ENCODE data around the gene SLFN14.
A peak's percentile ranks its signal among the peaks of the same experiment; 100 is the strongest.
"Not testable (repeated sequence)": the region's sequence is repeated elsewhere in the genome, so short reads cannot be mapped to it uniquely, and the experiment has no call there.

SLFN14 gene

DNA sequence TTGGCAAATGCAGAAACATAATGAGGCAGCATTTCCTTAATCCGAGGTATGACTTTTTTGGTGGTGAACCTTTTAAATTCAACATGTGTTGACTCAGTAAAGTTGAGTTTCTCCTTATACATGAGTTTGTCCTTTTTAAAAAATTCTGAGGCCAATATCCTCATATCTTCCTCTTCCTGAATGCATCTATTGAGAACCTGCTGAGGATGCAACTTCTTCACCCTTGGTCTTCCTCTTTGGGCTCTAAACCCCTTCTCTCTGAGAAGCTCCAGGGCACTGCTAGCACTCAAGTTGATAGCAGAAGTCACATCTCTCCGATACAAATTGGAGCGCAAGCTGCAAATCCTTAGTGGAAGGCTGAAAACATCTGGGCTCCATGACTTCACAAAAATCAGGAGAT lies 3.3 kb downstream of the SLFN14 start:
- DNase-seq = no peak

DNA sequence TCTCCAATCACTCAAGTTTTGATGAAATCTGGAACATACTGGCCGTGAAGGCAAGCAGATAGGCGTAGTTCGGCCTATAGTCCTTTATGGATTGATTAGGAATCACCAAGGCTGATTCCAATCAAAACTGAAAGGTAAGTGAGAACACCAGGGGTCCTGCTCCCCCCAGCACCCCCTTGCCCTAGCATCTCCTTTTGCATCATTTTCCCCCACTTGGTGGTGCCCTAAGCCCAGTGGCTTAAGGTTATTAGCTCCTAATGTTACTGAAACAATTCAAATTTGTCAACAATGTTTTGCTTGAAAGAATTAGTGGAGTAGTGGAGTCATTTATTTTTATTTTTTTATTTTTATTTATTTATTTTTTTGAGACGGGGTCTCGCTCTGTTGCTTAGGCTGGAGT lies 4.9 kb downstream of the SLFN14 start:
- DNase-seq = no peak

- no peak for DNase-seq
Observed at GRCh38 chr17:35554668-35555067, 6.0 kb downstream of the SLFN14 start.

GRCh38 chr17:35553310-35553709 lies 7.3 kb downstream of the SLFN14 start:
- DNase-seq = no peak

DNA sequence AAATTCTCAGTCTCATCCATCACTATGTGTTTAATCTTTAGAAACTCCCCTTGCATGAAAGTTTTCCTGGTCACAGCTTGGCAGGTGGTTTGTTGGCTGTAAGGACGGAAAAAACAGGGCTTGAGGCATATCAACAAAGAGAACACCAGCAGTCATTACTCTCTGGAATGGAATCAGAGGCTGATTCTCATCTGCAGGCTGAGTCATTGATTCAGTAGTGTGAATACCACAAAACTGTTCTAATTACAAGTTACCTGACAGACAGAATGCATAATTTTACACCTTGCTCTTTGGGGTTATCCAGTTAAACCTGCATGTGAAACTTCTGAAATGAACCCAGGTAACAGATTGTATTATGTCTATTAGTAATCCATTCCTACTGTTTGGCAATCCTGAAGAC lies 11.6 kb downstream of the SLFN14 start:
- no peak for DNase-seq

DNA sequence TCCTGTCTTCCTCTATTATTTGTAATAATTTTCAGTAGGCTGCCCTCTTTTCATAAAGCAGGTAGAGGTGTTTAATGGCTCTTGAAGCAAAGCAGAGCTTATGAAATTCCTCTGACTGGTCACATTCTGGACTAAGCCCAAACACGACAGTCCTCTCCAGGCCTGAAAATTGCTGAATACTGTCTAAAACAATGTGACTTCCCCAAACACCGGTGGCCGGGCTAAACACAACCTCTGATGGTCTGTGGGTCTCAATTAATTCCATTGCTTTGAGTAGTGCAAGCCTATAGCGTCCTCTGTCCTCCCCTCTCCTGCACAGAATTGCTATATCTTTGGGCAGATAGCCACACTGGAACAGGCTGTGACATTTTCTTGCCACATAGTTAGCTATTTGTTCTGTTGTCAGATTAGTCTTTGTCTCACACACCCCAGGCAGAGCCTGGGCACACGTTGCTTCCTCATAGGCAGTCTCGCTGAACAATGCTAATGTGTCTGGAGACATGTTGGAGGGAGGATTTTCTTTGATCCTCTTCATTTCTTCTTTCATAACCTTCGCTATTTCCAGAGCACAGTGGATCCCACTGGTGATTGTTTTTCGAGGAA lies 12.3 kb downstream of the SLFN14 start:
- no peak for DNase-seq

DNA sequence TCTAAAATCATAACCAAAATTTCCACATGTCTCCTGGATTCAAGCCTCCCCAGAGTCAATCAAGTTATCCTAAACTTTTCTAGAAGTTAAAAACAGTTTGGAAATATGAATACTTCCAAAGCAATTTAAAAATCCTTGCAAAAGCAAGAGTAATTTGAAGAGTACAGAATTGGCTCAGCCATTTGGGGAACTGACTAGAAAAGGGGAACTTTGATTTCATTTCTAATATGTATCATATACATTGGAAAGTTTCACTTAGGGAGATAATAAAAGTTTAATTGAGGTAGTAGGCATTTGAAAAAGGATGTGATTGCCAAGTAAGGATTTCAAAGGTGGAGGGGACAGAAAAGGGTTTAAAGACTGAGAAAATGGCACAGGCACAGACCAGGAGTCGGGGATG lies 14.1 kb downstream of the SLFN14 start:
- DNase-seq = no peak

DNA sequence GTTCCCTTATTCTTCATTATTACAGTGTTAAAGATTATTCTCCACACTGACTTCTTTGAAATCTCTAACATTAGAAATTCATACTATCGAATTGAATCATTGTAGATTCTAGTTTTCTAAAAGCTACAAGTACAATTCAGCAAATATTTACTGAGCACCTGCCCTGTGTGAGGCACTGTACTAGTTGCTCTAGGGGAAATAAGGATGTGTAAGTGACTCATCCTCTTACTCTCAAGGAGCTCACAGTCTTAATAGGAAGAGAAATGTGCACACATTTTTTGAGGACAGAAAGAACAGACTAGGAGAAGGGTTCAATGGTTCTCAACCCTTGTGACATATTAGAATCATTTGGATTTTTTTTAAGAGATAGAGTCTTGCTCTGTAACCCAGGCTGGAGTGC lies 15.5 kb downstream of the SLFN14 start:
- DNase-seq = no peak

DNA sequence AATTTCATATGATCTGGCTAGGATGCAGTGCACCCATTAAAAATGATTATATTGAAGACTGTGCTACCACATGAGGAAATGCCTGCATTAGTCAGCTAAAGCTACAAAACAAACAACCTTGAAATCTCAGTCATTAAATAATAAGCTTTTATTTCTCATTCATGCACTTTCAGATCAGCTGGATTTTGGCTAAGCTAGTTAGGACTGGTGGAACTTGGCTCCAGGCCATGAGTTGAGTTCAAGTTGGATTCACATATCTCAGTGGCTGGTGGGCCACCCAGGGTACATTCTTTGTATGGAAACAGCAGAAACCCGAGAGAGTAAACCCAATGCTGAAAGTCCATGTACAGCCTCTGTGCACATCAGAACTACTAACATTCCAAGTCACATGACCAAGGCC lies 16.8 kb downstream of the SLFN14 start:
- DNase-seq = no peak

DNA sequence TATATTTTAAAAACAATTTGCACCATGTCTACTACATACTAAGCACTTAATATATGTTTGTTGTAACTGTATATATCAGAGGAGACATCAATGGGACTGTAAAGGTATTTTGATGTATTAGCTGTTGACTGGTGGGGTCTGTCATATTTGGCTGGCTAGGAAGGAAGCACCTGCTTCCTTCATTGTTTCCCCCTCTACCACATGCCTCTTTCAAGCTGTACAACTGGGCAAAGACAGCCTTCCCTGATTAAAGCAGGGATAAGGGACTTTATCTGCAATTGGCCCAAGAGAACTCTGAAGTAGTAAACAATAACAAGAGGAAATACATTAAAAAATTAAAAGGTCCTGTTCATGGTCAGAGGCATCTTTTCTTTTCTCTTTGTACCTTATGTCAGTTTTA lies 17.6 kb downstream of the SLFN14 start:
- no peak for DNase-seq

- no peak for DNase-seq
Observed at GRCh38 chr17:35541434-35541833, 19.2 kb downstream of the SLFN14 start.

DNA sequence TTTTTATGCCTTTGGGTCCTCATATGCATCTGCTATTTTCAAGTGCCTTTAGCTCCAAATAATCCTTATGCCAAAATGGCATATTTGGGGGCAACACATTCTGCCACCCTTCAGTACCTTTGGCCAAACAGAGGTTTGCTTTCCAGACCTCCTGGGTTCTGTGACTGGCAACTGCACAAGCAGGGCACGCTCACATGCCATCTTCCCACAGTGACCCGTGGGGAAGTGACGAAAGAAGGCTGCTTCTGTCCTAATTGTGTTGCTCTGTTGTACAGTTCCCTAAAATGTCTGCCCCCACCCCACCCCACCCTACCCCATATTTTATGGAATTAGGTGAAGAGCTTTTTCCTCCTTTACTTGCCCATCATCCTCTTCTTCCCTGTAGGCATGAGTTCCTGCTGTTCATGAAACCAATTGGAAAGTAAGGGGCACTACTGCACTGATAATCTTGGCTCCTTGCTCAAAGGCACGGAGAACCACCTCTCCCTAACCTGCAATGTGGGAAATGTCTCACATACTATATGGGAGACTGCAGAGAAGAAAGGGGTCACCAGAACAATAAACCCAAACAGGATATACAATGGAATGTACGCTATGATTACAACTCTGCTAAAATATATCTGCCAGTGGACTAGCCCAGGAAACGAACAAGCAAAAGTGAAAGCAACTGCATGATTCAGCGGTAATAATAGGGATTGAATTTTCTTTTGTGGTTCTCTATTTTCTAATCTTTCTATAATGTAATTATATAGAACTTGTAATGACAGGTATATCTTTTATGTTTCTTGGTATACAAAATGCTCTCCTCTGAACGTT lies 19.8 kb downstream of the SLFN14 start:
- peak; percentile 65 for DNase-seq

DNA sequence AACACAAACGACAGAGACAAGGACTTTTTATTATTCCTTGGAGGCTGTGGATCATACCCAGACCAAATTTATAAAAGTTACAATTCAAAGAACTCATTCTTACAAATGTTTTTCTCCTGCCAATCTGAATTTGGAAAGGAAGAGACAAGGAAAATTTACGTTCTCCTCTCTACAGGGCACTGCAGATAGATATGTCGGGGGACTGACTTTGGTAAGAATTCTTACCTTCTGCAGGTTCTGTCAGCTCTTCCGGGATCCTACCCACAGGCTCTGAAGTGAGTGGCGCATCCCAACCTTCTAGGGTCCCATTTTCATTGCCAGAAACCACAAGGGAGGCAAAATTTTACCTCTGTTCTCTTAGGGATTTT lies 21.0 kb downstream of the SLFN14 start:
- DNase-seq = no peak

DNA sequence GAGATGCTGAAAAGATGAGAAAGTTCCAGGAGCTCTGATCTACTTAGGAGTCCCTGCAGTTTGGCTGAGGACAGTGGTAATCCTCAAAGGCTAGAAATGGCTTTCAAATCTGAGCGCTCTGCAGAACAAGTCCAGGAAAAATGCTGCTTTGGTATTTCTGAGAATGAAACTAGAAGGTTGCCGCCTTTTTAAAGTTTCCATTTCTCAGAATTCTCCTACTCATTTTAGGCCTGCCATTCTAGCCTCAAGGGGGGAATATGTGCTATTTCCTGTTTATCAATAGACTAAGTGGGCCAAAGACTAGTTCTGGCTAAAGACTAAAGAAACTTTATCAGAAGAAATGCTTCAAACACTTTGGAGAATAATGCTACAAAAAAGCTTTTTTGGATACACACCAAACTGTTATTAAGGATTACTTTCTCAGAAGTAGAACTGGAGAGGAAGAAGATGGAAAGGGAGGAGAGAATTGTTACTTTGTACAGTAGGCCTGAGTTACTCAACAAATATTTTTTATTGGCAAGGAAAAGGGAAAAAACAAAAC lies 22.9 kb downstream of the SLFN14 start, which contains the start of gene SLFN12L:
Gene SLFN12L (minus strand): TSS at position 78 of the 541 bp plus-strand sequence. CDS start 15,314 bp downstream, outside the sequence.
- no peak for DNase-seq

GRCh38 chr17:35536664-35537171 lies 23.9 kb downstream of the SLFN14 start:
- no peak for DNase-seq

DNA sequence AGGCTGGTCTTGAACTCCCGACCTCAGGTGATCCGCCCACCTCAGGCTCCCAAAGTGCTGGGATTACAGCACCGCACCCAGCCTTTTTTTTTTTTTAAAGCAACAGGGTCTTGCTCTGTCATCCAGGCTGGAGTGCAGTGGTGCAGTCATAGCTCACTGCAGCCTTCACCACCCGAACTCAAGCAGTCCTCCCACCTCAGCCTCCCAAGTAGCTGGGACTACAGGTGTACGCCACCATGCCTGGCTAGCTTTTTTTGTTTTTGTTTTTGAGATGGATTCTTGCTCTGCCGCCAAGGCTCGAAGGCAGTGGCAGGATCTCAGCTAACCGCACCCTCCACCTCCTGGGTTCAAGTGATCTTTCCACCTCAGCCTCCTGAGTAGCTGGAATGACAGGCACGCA lies 25.2 kb downstream of the SLFN14 start:
- not testable (repeated sequence) for DNase-seq

DNA sequence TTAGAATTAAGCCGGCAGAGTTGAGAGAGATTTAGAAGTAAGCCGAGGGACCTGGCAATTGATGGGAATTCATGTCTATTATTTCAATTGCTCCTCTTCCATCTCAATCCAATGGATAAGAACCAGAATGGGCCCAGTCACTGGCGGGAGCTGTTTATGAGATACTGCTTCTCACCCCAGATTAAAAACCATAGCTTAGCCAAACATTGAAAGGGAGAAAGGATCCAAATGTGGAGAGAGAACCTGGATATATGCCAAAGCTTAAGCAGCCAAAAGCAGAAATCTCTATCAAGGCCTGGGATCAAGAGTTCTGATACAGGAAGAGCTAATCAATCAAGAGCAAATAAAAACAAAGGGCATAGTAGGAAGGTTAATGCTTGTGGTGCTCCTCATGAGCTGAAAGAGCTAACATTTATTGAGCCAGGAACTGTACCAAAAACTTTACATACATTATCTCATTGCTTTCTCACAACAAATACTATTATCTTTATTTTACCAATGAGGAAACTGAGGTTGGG lies 26.0 kb downstream of the SLFN14 start:
- no peak for DNase-seq

- DNase-seq = no peak
Observed at GRCh38 chr17:35531160-35531559, 29.5 kb downstream of the SLFN14 start.

DNA sequence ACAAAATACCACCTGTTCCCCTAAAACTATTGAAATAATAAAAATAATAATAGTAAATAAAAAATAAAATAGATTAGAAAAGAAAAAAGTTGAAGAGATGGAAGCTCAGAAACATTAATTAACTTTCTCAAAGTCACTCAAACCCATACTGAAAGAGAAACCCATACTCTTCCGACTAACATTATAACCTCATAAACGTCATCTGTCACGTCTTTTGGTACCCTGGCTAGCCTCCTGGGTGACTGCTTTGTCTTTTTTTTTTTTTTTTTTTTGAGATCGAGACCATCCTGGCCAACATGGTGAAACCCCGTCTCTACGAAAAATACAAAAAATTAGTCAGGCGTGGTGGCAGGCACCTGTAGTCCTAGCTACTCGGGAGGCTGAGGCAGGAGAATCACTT lies 30.8 kb downstream of the SLFN14 start:
- no peak for DNase-seq

- not testable (repeated sequence) for DNase-seq
Observed at GRCh38 chr17:35529326-35529725, 31.3 kb downstream of the SLFN14 start.

DNA sequence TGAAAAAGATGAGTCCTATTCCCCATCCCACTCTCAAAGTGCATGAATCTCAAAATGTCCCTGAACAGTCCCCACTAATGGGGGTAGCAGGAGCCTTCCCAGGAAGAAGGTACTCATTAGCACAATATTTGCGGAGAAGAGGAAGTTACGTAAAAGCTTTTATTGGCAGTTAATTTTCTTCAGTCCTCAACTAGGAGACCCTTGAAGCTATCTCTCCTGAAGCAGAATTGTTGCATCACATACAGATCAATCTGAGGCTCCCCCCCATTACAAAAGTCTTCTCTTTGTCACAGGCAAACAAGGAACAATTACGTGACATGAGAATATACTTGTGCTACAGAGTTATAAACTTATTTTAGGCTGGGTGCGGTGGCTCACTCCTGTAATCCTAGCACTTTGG lies 37.3 kb downstream of the SLFN14 start:
- no peak for DNase-seq

- not testable (repeated sequence) for DNase-seq
Observed at GRCh38 chr17:35521654-35522256, 38.9 kb downstream of the SLFN14 start.

DNA sequence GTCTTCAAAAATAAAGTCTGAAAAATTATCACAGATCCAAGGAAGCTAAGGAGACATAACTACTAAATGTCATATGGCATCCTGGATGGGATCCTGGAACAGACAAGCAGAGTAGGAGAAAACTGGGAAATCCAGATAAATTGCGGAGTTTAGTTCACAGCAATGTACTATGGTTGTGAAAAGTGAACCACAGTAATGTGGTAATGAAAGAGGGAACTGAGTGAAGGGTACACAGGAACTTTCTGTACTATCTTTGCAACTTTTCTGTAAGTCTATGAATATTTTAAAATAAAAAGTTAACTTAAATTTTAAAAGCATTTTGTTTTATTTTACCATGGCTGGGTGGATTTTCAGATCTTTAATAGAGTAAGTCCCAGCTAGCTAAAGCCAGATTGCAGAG lies 39.5 kb downstream of the SLFN14 start:
- DNase-seq = no peak
